GM12878 (cell line): ENCODE measurements around the gene KCNJ13. TPM values are rescaled to one million over a fixed set of nuclear protein-coding genes. Genes with fewer than 3 reads are reported as not detected.

Experiments used
- ATAC-seq: fragments of 200-7000 bp; cut with Tn5 transposase; 3 replicates; pipeline ENCODE4 v1.9.1; 2020; ENCODE audit warnings: mild to moderate bottlenecking, moderate library complexity
- BruUV-seq: library from RNA; stranded (reverse); fragments of 400-500 nt; replicated peaks from 2 replicates; lab custom pipeline; 2021; lab: Mats Ljungman, UMichigan
- CTCF ChIA-PET: fragments of 300-600 bp; sonication (Branson Sonifier 250); formaldehyde crosslinking; extraction: SDS; loops from one replicate; lab custom pipeline; 2021; ENCODE audit warnings: inconsistent platforms; lab: Yijun Ruan, JAX
- POLR2A ChIA-PET: fragments of 350-600 bp; formaldehyde crosslinking; extraction: SDS; loops from one replicate; lab custom pipeline; 2021; ENCODE audit warnings: inconsistent platforms; lab: Charles Lee
- RAD21 ChIA-PET: fragments of 300-600 bp; sonication (Branson Sonifier 250); formaldehyde crosslinking; loops from one replicate; lab custom pipeline; 2023; ENCODE audit warnings: antibody characterized with exemption; ENCODE audit not compliant: unreplicated experiment; lab: Charles Lee
- SMC1A ChIA-PET: fragments of 300-600 bp; sonication (Branson Sonifier 250); formaldehyde crosslinking; loops from one replicate; lab custom pipeline; 2023; ENCODE audit not compliant: unreplicated experiment, uncharacterized antibody; lab: Charles Lee
- DNase-seq: peaks from one replicate; pipeline ENCODE4 v3.0.0-alpha.2; 2011; ENCODE audit warnings: low read depth, low spot score
- FAIRE-seq: peaks from 3 replicates; lab custom pipeline; 2011; peaks lifted over from hg19 to GRCh38; lab: Jason Lieb, UNC
- H2AFZ ChIP-seq: 2 replicates; pipeline ENCODE4 v1.6.0; 2011; ENCODE audit warnings: low read depth, low read length, control low read depth; ENCODE audit not compliant: control insufficient read depth
- H3K27ac ChIP-seq: 2 replicates; pipeline ENCODE4 v1.5.1; 2011; ENCODE audit warnings: control low read depth; ENCODE audit not compliant: control insufficient read depth, insufficient read depth
- H3K27me3 ChIP-seq, 2 experiments: replicated peaks in 1 of 2; 2 replicates each; pipeline versions ENCODE4 v1.6.0 to v1.6.1; 2011; ENCODE audit warnings: low read length in 1 of 2; ENCODE audit not compliant: control insufficient read depth in 2 of 2, insufficient read depth in 2 of 2
- H3K36me3 ChIP-seq, 2 experiments: 2 replicates each; pipeline ENCODE4 v1.5.1; 2011; ENCODE audit warnings: low read length in 1 of 2; ENCODE audit not compliant: control insufficient read depth in 2 of 2, insufficient read depth in 2 of 2
- H3K4me1 ChIP-seq: 2 replicates; pipeline ENCODE4 v1.6.1; 2011; ENCODE audit warnings: mild to moderate bottlenecking, low read length, moderate library complexity, mixed read lengths; ENCODE audit not compliant: control insufficient read depth, insufficient read depth
- H3K4me2 ChIP-seq: 2 replicates; pipeline ENCODE4 v1.6.0; 2011; ENCODE audit warnings: control low read depth; ENCODE audit not compliant: control insufficient read depth, insufficient read depth
- H3K4me3 ChIP-seq: fragments of 200-600 bp; sonication (generic); 2 replicates; pipeline ENCODE4 v1.5.1; 2016
- H3K79me2 ChIP-seq: 2 replicates; pipeline ENCODE4 v1.6.0; 2011; ENCODE audit warnings: low read length; ENCODE audit not compliant: control insufficient read depth, insufficient read depth
- H3K9ac ChIP-seq: 2 replicates; pipeline ENCODE4 v1.8.0; 2011; ENCODE audit warnings: low read length, control low read depth, mixed read lengths; ENCODE audit not compliant: control insufficient read depth, insufficient read depth
- H3K9me3 ChIP-seq: replicated peaks from 3 replicates; pipeline ENCODE4 v1.5.1; 2011; ENCODE audit warnings: mild to moderate bottlenecking, low read length; ENCODE audit not compliant: control insufficient read depth, insufficient read depth
- H4K20me1 ChIP-seq: 2 replicates; pipeline ENCODE4 v1.6.0; 2011; ENCODE audit not compliant: control insufficient read depth, insufficient read depth
- ASH2L ChIP-seq: fragments of 300-600, 200-600 bp; sonication (generic); IDR thresholded peaks from 2 replicates; pipeline ENCODE4 v1.6.1; 2017; ENCODE audit warnings: low read depth, mild to moderate bottlenecking, borderline replicate concordance
- CHD4 ChIP-seq: fragments of 200-600 bp; sonication (generic); IDR thresholded peaks from 2 replicates; pipeline ENCODE4 v1.6.1; 2016; ENCODE audit warnings: mild to moderate bottlenecking
- CREB1 ChIP-seq: IDR thresholded peaks from 2 replicates; pipeline ENCODE4 v1.6.1; 2012; ENCODE audit warnings: low read depth, mild to moderate bottlenecking, inconsistent platforms
- KAT2A ChIP-seq: conservative IDR thresholded peaks from 2 replicates; pipeline ENCODE4 v1.6.1; 2011; ENCODE audit warnings: low read depth, low read length; ENCODE audit not compliant: control insufficient read depth
- MAX ChIP-seq: IDR thresholded peaks from 2 replicates; pipeline ENCODE4 v1.6.1; 2012; ENCODE audit warnings: low read depth, low read length, improper control_type of control experiment
- NR2F1 ChIP-seq: fragments of 450-650 bp; conservative IDR thresholded peaks from 2 replicates; pipeline ENCODE4 v1.6.1; 2017; ENCODE audit warnings: mild to moderate bottlenecking
- PRDM15 ChIP-seq: fragments of 450-650 bp; formaldehyde crosslinking; IDR thresholded peaks from 2 replicates; pipeline ENCODE4 v1.4.0; 2020; ENCODE audit warnings: mild to moderate bottlenecking, moderate library complexity
- RCOR1 ChIP-seq: conservative IDR thresholded peaks from 2 replicates; pipeline ENCODE4 v1.6.1; 2012; ENCODE audit warnings: low read depth, low read length, improper control_type of control experiment
- SMAD1 ChIP-seq: fragments of 450-650 bp; IDR thresholded peaks from 2 replicates; pipeline ENCODE4 v1.6.1; 2018; ENCODE audit warnings: mild to moderate bottlenecking, low read depth; ENCODE audit not compliant: partially characterized antibody
- SMAD5 ChIP-seq: IDR thresholded peaks from 2 replicates; pipeline ENCODE4 v1.6.1; 2016; ENCODE audit warnings: antibody characterized with exemption, low read depth
- SREBF1 ChIP-seq: IDR thresholded peaks from 2 replicates; pipeline ENCODE4 v1.6.1; 2012; ENCODE audit warnings: mild to moderate bottlenecking, low read length
- YY1 ChIP-seq: IDR thresholded peaks from 2 replicates; pipeline ENCODE4 v1.6.1; 2011; ENCODE audit warnings: low read depth, mild to moderate bottlenecking, low read length
- ZNF274 ChIP-seq: IDR thresholded peaks from one replicate; pipeline ENCODE4 v1.8.0; 2011; ENCODE audit not compliant: insufficient read length, insufficient read depth
- ZZZ3 ChIP-seq: IDR thresholded peaks from 2 replicates; pipeline ENCODE4 v1.6.1; 2011; ENCODE audit warnings: low read depth; ENCODE audit not compliant: control insufficient read depth, insufficient read length
- WGBS: methylation state at CpG from one replicate; pipeline ENCODE4 v1.1.6; 2016; ENCODE audit warnings: low lambda C conversion rate; ENCODE audit not compliant: insufficient replicate concordance, insufficient coverage; ENCODE audit errors: missing lambda C conversion rate; 5-methylcytosine and 5-hydroxymethylcytosine counted together
- in situ Hi-C: fragments of 300-500 bp; cut with MboI; formaldehyde crosslinking; loops from 9 replicates; pipeline ENCODE4 v1.14.3; 2018; ENCODE audit warnings: mixed read lengths
- intact Hi-C: fragments of 100-400 bp; cut with micrococcal nuclease; formaldehyde crosslinking; loops from one replicate; pipeline ENCODE4 v1.14.2; 2022; ENCODE audit not compliant: unreplicated experiment
- polyA plus RNA-seq, 11 experiments: library from polyadenylated mRNA; depleted of rRNA in 4 of 11; unstranded in 6 of 11; stranded (reverse) in 5 of 11; fragments of >200 nt; fragmentation: Nextera tagmentation in 4 of 11; fragmentation: Illumina TruSeq in 1 of 11; extraction: Ambion mirVana in 4 of 11; extraction: Trizol in 1 of 11; gene quantifications; 1 replicate in 1 of 11; 2 replicates in 10 of 11; pipeline versions ENCODE4 v1.2.1 to v1.2.3, GENCODE V29; 2011 to 2016; ENCODE audit warnings: inconsistent platforms in 2 of 11, missing spikeins in 2 of 11, low read depth in 1 of 11
- total RNA-seq, 4 experiments: library from RNA; depleted of rRNA in 3 of 4; stranded (reverse); fragments of >200 nt in 3 of 4; fragmentation: Illumina TruSeq in 1 of 4; extraction: Trizol in 1 of 4; gene quantifications; 2 replicates each; pipeline versions ENCODE4 v1.2.1 to v1.2.3, GENCODE V29; 2013 to 2021

The KCNJ13 gene
- total and polyA plus RNA-seq, 10 of the 15 experiments (the other 5 are each of a cell fraction or from before 2014, with no cell fraction given), result 0.24 to 0.68 (median 0.29) TPM; not detected in 7

DNA sequence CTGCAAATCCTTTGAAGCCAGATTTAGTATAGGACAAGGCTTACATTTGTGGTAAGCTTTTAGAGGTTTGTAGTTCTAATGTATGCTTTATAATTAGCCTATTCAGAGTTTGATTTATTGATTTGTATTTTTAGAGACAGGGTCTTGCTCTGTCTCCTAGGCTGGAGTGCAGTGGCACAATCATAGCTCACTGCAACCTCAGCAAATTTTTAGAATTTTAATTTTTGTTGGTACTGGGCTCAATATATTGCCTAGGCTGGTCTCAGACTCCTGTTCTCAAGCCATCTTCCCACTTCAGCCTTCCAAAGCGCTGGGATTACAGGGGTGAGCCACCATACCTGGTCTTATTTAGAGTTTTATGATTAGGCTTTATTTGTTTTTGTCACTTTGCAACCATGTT, 4.5 kb downstream of the KCNJ13 start:
- WGBS, result 100% methylated on average over 1 of the region's 1 CpG
- ChIA-PET SMC1A (interaction anchor here (1.0 to 2.4 kb wide), 5 partner anchors 12 to 48 kb away, joined by 3 to 24 read pairs (median 4); no protein-coding TSS in a partner anchor), POLR2A (no interaction called here), CTCF (interaction anchor here (0.8 to 3.3 kb wide), 4 partner anchors 10 to 283 kb away, joined by 3 to 16 read pairs (median 10); no protein-coding TSS in a partner anchor), RAD21 (interaction anchor here (1.2 kb wide), 1 partner anchor 14 kb away, joined by 3 read pairs; no protein-coding TSS in a partner anchor)
- Histone ChIP-seq H3K79me2 (no peaks in the 10 kb centered on the region), H3K36me3 (peaks cover 4 to 10% of the 10 kb centered on the region in 2 experiments), H3K4me3 (no peak overlapping the region), H3K4me2 (no peak overlapping the region), H3K27me3 (no peaks in the 10 kb centered on the region), H4K20me1 (no peaks in the 10 kb centered on the region), H2AFZ (no peak overlapping the region), H3K4me1 (peaks cover 12% of the 10 kb centered on the region), H3K27ac (peak overlapping the region; percentile 40), H3K9ac (no peak overlapping the region), H3K9me3 (no peaks in the 10 kb centered on the region)
- no peak for TF ChIP-seq SMAD5
- no peak for TF ChIP-seq YY1
- TF ChIP-seq MAX, result no peak
- no peak for TF ChIP-seq ZZZ3
- TF ChIP-seq SMAD1, result no peak
- TF ChIP-seq CHD4, result no peak
- DNase-seq, result no peak
- intact Hi-C loops, result no loop called here
- no peak for ATAC-seq
- in situ Hi-C loops, result no loop called here
- BruUV-seq, result no TSS peak
- no peak for FAIRE-seq

- in situ Hi-C loops, result no loop called here
- CTCF ChIA-PET, result interaction anchor here (0.8 kb wide), 1 partner anchor 25 kb away, joined by 5 read pairs; no protein-coding TSS in a partner anchor
- BruUV-seq, result no TSS peak
- TF ChIP-seq RCOR1 (no peak), ASH2L (no peak), ZNF274 (no peak), PRDM15 (CRISPR knock-in tag) (no peak), CREB1 (no peak), NR2F1 (no peak), SREBF1 (no peak), KAT2A (no peak)
Measured at GRCh38 chr2:232770207-232770606, 6.2 kb downstream of the KCNJ13 start.

More at GRCh38 chr2:232770207-232770606, 6.2 kb downstream of the KCNJ13 start:
- Histone ChIP-seq H3K4me1 (peaks cover 14% of the 10 kb centered on the region), H2AFZ (no peak overlapping the region), H3K4me3 (no peak overlapping the region), H3K27ac (no peak overlapping the region), H3K9ac (no peak overlapping the region), H3K79me2 (no peaks in the 10 kb centered on the region), H3K9me3 (no peaks in the 10 kb centered on the region), H3K4me2 (no peak overlapping the region), H3K27me3 (no peaks in the 10 kb centered on the region), H4K20me1 (no peaks in the 10 kb centered on the region), H3K36me3 (peaks cover 4 to 10% of the 10 kb centered on the region in 2 experiments)
- ChIA-PET RAD21 (no interaction called here), SMC1A (interaction anchor here (0.7 to 2.5 kb wide), 3 partner anchors 10 to 14 kb away, joined by 4 to 6 read pairs (median 5); no protein-coding TSS in a partner anchor), POLR2A (interaction anchor here (0.9 kb wide), 1 partner anchor 14 kb away, joined by 3 read pairs; no protein-coding TSS in a partner anchor)
- FAIRE-seq (no peak), DNase-seq (no peak), ATAC-seq (no peak)
- intact Hi-C loops, result no loop called here
